Natural killer cell (primary cell): ENCODE measurements around the gene FUBP1. TPM values are rescaled to one million over a fixed set of nuclear protein-coding genes. Genes with fewer than 3 reads are reported as not detected.

Source experiments
- ATAC-seq, 3 donors: fragments of 150-1000 bp in 2 of 3; fragments of 200-7000 bp in 1 of 3; cut with Tn5 transposase; 1 replicate in 1 of 3; 2 replicates in 2 of 3; pipeline ENCODE4 v1.10.0; 2021; ENCODE audit warnings: mild to moderate bottlenecking in 2 of 3, moderate library complexity in 2 of 3
- DNase-seq, 2 donors: peaks; one replicate each; pipeline versions ENCODE4 v3.0.0 to v3.0.0-alpha.2; 2013 to 2021; ENCODE audit warnings: mixed read lengths in 1 of 2
- H3K27ac ChIP-seq: one replicate; pipeline ENCODE4 v1.5.1; 2013; ENCODE audit warnings: mild to moderate bottlenecking, low read length
- H3K27me3 ChIP-seq: one replicate; pipeline ENCODE4 v1.6.1; 2013; ENCODE audit warnings: low read length; ENCODE audit not compliant: control insufficient read depth, insufficient read depth
- H3K36me3 ChIP-seq: one replicate; pipeline ENCODE4 v1.6.1; 2013; ENCODE audit warnings: low read length; ENCODE audit not compliant: control insufficient read depth, insufficient read depth
- H3K4me1 ChIP-seq: one replicate; pipeline ENCODE4 v1.6.1; 2013; ENCODE audit warnings: low read length; ENCODE audit not compliant: control insufficient read depth, insufficient read depth
- H3K4me3 ChIP-seq: one replicate; pipeline ENCODE4 v1.5.1; 2013; ENCODE audit warnings: low read length
- H3K9me3 ChIP-seq: one replicate; pipeline ENCODE4 v1.6.1; 2013; ENCODE audit warnings: low read length; ENCODE audit not compliant: control insufficient read depth, insufficient read depth
- H3K27ac Mint-ChIP-seq, 2 donors: one replicate each; pipeline ENCODE4 v1.8.0; 2022; ENCODE audit warnings: mild to moderate bottlenecking in 2 of 2, mixed read lengths in 2 of 2, moderate library complexity in 1 of 2
- H3K27me3 Mint-ChIP-seq, 2 donors: one replicate each; pipeline ENCODE4 v1.8.0; 2022; ENCODE audit warnings: low read depth in 2 of 2, mixed read lengths in 2 of 2
- H3K36me3 Mint-ChIP-seq: one replicate; pipeline ENCODE4 v1.8.0; 2022; ENCODE audit warnings: mixed read lengths
- H3K4me1 Mint-ChIP-seq, 2 donors: one replicate each; pipeline ENCODE4 v1.8.0; 2022; ENCODE audit warnings: mixed read lengths in 2 of 2
- H3K4me3 Mint-ChIP-seq: one replicate; pipeline ENCODE4 v1.8.0; 2022; ENCODE audit warnings: mild to moderate bottlenecking, moderate library complexity, mixed read lengths
- H3K9me3 Mint-ChIP-seq, 2 donors: one replicate each; pipeline ENCODE4 v1.8.0; 2022; ENCODE audit warnings: mixed read lengths in 2 of 2
- CTCF ChIP-seq: fragments of 200-600 bp; IDR thresholded peaks from one replicate; pipeline ENCODE4 v1.8.0; 2022; ENCODE audit warnings: antibody characterized with exemption
- WGBS: methylation state at CpG from one replicate; pipeline ENCODE4 v1.1.7; 2013; ENCODE audit warnings: missing lambda C conversion rate; ENCODE audit not compliant: insufficient coverage; 5-methylcytosine and 5-hydroxymethylcytosine counted together
- intact Hi-C: fragments of 100-400 bp; cut with micrococcal nuclease; formaldehyde crosslinking; loops from one replicate; pipeline ENCODE4 v1.14.2; 2022
- total RNA-seq, 4 donors: library from RNA; stranded (reverse); fragments of 120-200 nt in 1 of 4; gene quantifications; one replicate each; pipeline versions ENCODE4 v1.2.3 to v1.2.4, GENCODE V29; 2013 to 2022

The FUBP1 gene
- total RNA-seq, 3 donors from 2014 or later (not counting 1 experiment from before 2014, with no cell fraction given) = 247 to 285 (median 249) TPM

GRCh38 chr1:77970192-77970591 is 8.7 kb downstream of the FUBP1 start:
- intact Hi-C loops = no loop called here
- H3K4me3 Mint-ChIP-seq = peak overlapping the region; percentile 42
- H3K9me3 Mint-ChIP-seq = no peaks in the 10 kb centered on the region
- ATAC-seq (no peak), DNase-seq (no peak)
- Histone ChIP-seq H3K4me3 (no peak overlapping the region), H3K4me1 (peaks cover 26% of the 10 kb centered on the region), H3K9me3 (no peaks in the 10 kb centered on the region), H3K27me3 (no peaks in the 10 kb centered on the region), H3K27ac (no peak overlapping the region), H3K36me3 (peaks cover 63% of the 10 kb centered on the region)
- H3K4me1 Mint-ChIP-seq = peaks cover 46 to 51% of the 10 kb centered on the region in 2 donors
- no peak for TF ChIP-seq CTCF
- H3K36me3 Mint-ChIP-seq = peaks cover 23% of the 10 kb centered on the region
- peak overlapping the region in 1 of 2 donors; percentile 78 for H3K27ac Mint-ChIP-seq
- no peaks in the 10 kb centered on the region for H3K27me3 Mint-ChIP-seq
- WGBS = 100% methylated on average over 1 of the region's 1 CpG

- Mint-ChIP-seq H3K4me1 (peaks cover 30 to 42% of the 10 kb centered on the region in 2 donors), H3K27ac (peak overlapping the region; percentile 1 to 47), H3K36me3 (peaks cover 54% of the 10 kb centered on the region), H3K9me3 (no peaks in the 10 kb centered on the region), H3K27me3 (no peaks in the 10 kb centered on the region), H3K4me3 (no peak overlapping the region)
- no peak for DNase-seq
- 58% methylated on average over 3 of the region's 3 CpGs for WGBS
- H3K27ac ChIP-seq = no peak overlapping the region
- peaks cover 92% of the 10 kb centered on the region for H3K36me3 ChIP-seq
- no peak for ATAC-seq
- intact Hi-C loops = no loop called here
- no peaks in the 10 kb centered on the region for H3K27me3 ChIP-seq
- peaks cover 6% of the 10 kb centered on the region for H3K4me1 ChIP-seq
- H3K9me3 ChIP-seq = no peaks in the 10 kb centered on the region
- no peak for TF ChIP-seq CTCF
- H3K4me3 ChIP-seq = no peak overlapping the region
Measured at GRCh38 chr1:77966291-77966690, 12.6 kb downstream of the FUBP1 start.

- Histone ChIP-seq H3K4me3 (no peak overlapping the region), H3K9me3 (no peaks in the 10 kb centered on the region), H3K27me3 (no peaks in the 10 kb centered on the region), H3K36me3 (peaks cover 99% of the 10 kb centered on the region), H3K27ac (no peak overlapping the region), H3K4me1 (no peaks in the 10 kb centered on the region)
- peaks cover 20 to 43% of the 10 kb centered on the region in 2 donors for H3K4me1 Mint-ChIP-seq
- peak overlapping the region in 1 of 2 donors; percentile 35 for H3K27ac Mint-ChIP-seq
- DNase-seq = no peak
- intact Hi-C loops = no loop called here
- whole genome bisulfite sequencing = 91% methylated on average over 2 of the region's 2 CpGs
- peaks cover 48% of the 10 kb centered on the region for H3K36me3 Mint-ChIP-seq
- no peak overlapping the region for H3K4me3 Mint-ChIP-seq
- H3K27me3 Mint-ChIP-seq = no peaks in the 10 kb centered on the region
- TF ChIP-seq CTCF = no peak
- H3K9me3 Mint-ChIP-seq = no peaks in the 10 kb centered on the region
- no peak for ATAC-seq
Measured at GRCh38 chr1:77961392-77961791, 17.5 kb downstream of the FUBP1 start.

GRCh38 chr1:77958850-77959249 is 20.0 kb downstream of the FUBP1 start:
- Histone ChIP-seq H3K36me3 (peaks cover 100% of the 10 kb centered on the region), H3K4me1 (peaks cover 2% of the 10 kb centered on the region), H3K27me3 (no peaks in the 10 kb centered on the region), H3K4me3 (no peak overlapping the region), H3K27ac (no peak overlapping the region), H3K9me3 (no peaks in the 10 kb centered on the region)
- DNase-seq (no peak), ATAC-seq (no peak)
- H3K9me3 Mint-ChIP-seq = no peaks in the 10 kb centered on the region
- H3K27ac Mint-ChIP-seq = peak overlapping the region; percentile 29 to 45
- H3K4me1 Mint-ChIP-seq = peaks cover 25 to 40% of the 10 kb centered on the region in 2 donors
- H3K4me3 Mint-ChIP-seq = no peak overlapping the region
- H3K36me3 Mint-ChIP-seq = peaks cover 28% of the 10 kb centered on the region
- intact Hi-C loops = no loop called here
- H3K27me3 Mint-ChIP-seq = no peaks in the 10 kb centered on the region
- TF ChIP-seq CTCF = no peak
- WGBS = 80% methylated on average over 2 of the region's 2 CpGs
